PC-3 (cell line): ENCODE results near the gene SEPTIN10. TPM values are rescaled to one million over a fixed set of nuclear protein-coding genes. Genes with fewer than 3 reads are reported as not detected.
"Not testable (repeated sequence)": the region's sequence is repeated elsewhere in the genome, so short reads cannot be mapped to it uniquely, and the experiment has no call there.

Experiments used
- ATAC-seq: fragments of 200-7000 bp; cut with Tn5 transposase; 2 replicates; pipeline ENCODE4 v1.9.1; 2020; ENCODE audit warnings: mild to moderate bottlenecking, moderate library complexity
- BruUV-seq: library from RNA; stranded (reverse); fragments of 400-500 nt; replicated peaks from 2 replicates; lab custom pipeline; 2021; lab: Mats Ljungman, UMichigan
- CTCF ChIA-PET: fragments of 300-600 bp; sonication (Branson Sonifier 250); formaldehyde crosslinking; loops from one replicate; lab custom pipeline; 2022; ENCODE audit warnings: antibody characterized with exemption; lab: Charles Lee
- POLR2A ChIA-PET: fragments of 300-600 bp; sonication (Branson Sonifier 250); formaldehyde crosslinking; loops from one replicate; lab custom pipeline; 2022; ENCODE audit warnings: antibody characterized with exemption; ENCODE audit not compliant: unreplicated experiment; lab: Charles Lee
- DNase-seq: peaks from one replicate; pipeline ENCODE4 v3.0.0-alpha.2; 2015
- H2AFZ ChIP-seq: fragments of 300-600 bp; sonication (generic); 2 replicates; pipeline ENCODE4 v1.6.0; 2016; ENCODE audit warnings: antibody characterized with exemption, low read length
- H3F3A ChIP-seq: fragments of 300-600 bp; sonication (generic); one replicate; pipeline ENCODE4 v1.6.0; 2017; ENCODE audit warnings: antibody characterized with exemption, low read length, control low read depth, mild to moderate bottlenecking; ENCODE audit not compliant: unreplicated experiment
- H3K27ac ChIP-seq: fragments of 300-600 bp; sonication (generic); 2 replicates; pipeline ENCODE4 v1.5.1; 2016; ENCODE audit warnings: mild to moderate bottlenecking, low read length
- H3K27me3 ChIP-seq: fragments of 300-600 bp; sonication (generic); 2 replicates; pipeline ENCODE4 v1.6.1; 2016; ENCODE audit warnings: low read length, mixed read lengths
- H3K36me3 ChIP-seq: fragments of 300-600 bp; sonication (generic); 2 replicates; pipeline ENCODE4 v1.6.1; 2016; ENCODE audit warnings: low read depth, mixed run types, low read length, mixed read lengths
- H3K4me1 ChIP-seq: fragments of 300-600 bp; sonication (generic); 2 replicates; pipeline ENCODE4 v1.5.1; 2016; ENCODE audit warnings: low read length; ENCODE audit not compliant: insufficient read depth
- H3K4me2 ChIP-seq: fragments of 300-600 bp; sonication (generic); 2 replicates; pipeline ENCODE4 v1.6.0; 2016; ENCODE audit warnings: low read length
- H3K4me3 ChIP-seq: fragments of 300-600 bp; sonication (generic); 2 replicates; pipeline ENCODE4 v1.5.1; 2016; ENCODE audit warnings: mild to moderate bottlenecking, low read length, mixed read lengths
- H3K79me2 ChIP-seq: fragments of 300-600 bp; sonication (generic); 2 replicates; pipeline ENCODE4 v1.6.1; 2017; ENCODE audit warnings: low read length, mixed read lengths
- H3K9ac ChIP-seq: fragments of 300-600 bp; sonication (generic); 2 replicates; pipeline ENCODE4 v1.6.0; 2016; ENCODE audit warnings: mild to moderate bottlenecking, low read length
- H3K9me2 ChIP-seq: fragments of 300-600 bp; sonication (generic); replicated peaks from 2 replicates; pipeline ENCODE4 v1.6.1; 2016; ENCODE audit warnings: mixed run types, low read length, mixed read lengths
- H3K9me3 ChIP-seq: fragments of 300-600 bp; sonication (generic); 2 replicates; pipeline ENCODE4 v1.6.1; 2016; ENCODE audit warnings: low read length, mixed read lengths
- H4K20me1 ChIP-seq: fragments of 300-600 bp; sonication (generic); 2 replicates; pipeline ENCODE4 v1.6.1; 2016; ENCODE audit warnings: low read length, mixed read lengths
- CTCF ChIP-seq: fragments of 300-600 bp; sonication (generic); conservative IDR thresholded peaks from 2 replicates; pipeline ENCODE4 v1.5.1; 2017; ENCODE audit warnings: antibody characterized with exemption, low read depth, mild to moderate bottlenecking, low read length
- EZH2 ChIP-seq: fragments of 300-600 bp; sonication (generic); IDR thresholded peaks from one replicate; pipeline ENCODE4 v1.6.1; 2017; ENCODE audit warnings: antibody characterized with exemption, mild to moderate bottlenecking, low read length; ENCODE audit not compliant: unreplicated experiment
- EZH2phosphoT487 ChIP-seq: fragments of 300-600 bp; sonication (generic); IDR thresholded peaks from 2 replicates; pipeline ENCODE4 v1.6.1; 2018; ENCODE audit warnings: mild to moderate bottlenecking, antibody characterized with exemption, low read length, borderline replicate concordance
- intact Hi-C: fragments of 100-400 bp; cut with micrococcal nuclease; formaldehyde crosslinking; loops from 2 replicates; pipeline ENCODE4 v1.9.0; 2023
- total RNA-seq: library from RNA; depleted of rRNA; stranded (reverse); fragments of >200 nt; gene quantifications from 2 replicates; pipeline ENCODE4 v1.2.3, GENCODE V29; 2014

Gene SEPTIN10
- total RNA-seq, 1 experiment from 2014 or later, result 36.1 TPM

- no peaks in the 10 kb centered on the region for H3K27me3 ChIP-seq
- ChIA-PET CTCF (no interaction called here), POLR2A (no interaction called here)
- intact Hi-C loops, result no loop called here
- no peaks in the 10 kb centered on the region for H3K36me3 ChIP-seq
- BruUV-seq, result no TSS peak
- H4K20me1 ChIP-seq, result no peaks in the 10 kb centered on the region
- no peak for ATAC-seq
- no peak overlapping the region for H3K4me3 ChIP-seq
- H3F3A ChIP-seq, result no peaks in the 10 kb centered on the region
- no peak for DNase-seq
- no peaks in the 10 kb centered on the region for H3K79me2 ChIP-seq
- H3K9me2 ChIP-seq, result no peaks in the 10 kb centered on the region
- H3K27ac ChIP-seq, result no peak overlapping the region
- H3K4me1 ChIP-seq, result peaks cover 9% of the 10 kb centered on the region
- H3K9me3 ChIP-seq, result no peaks in the 10 kb centered on the region
- H3K4me2 ChIP-seq, result no peak overlapping the region
- TF ChIP-seq CTCF, result no peak
- no peak for TF ChIP-seq EZH2phosphoT487
- TF ChIP-seq EZH2, result no peak
- no peak overlapping the region for H3K9ac ChIP-seq
- H2AFZ ChIP-seq, result no peak overlapping the region
Observed at GRCh38 chr2:109645412-109646184, 31.8 kb upstream of the SEPTIN10 start.

- intact Hi-C loops, result no loop called here
- TF ChIP-seq CTCF (no peak), EZH2phosphoT487 (no peak), EZH2 (no peak)
- H3F3A ChIP-seq, result no peaks in the 10 kb centered on the region
- H3K4me3 ChIP-seq, result no peak overlapping the region
- no TSS peak for BruUV-seq
- no peak overlapping the region for H3K9ac ChIP-seq
- H3K9me2 ChIP-seq, result no peaks in the 10 kb centered on the region
- ChIA-PET CTCF (no interaction called here), POLR2A (no interaction called here)
- DNase-seq, result peak; percentile 38
- ATAC-seq, result peak; percentile 43
- no peaks in the 10 kb centered on the region for H3K27me3 ChIP-seq
- H3K36me3 ChIP-seq, result no peaks in the 10 kb centered on the region
- H2AFZ ChIP-seq, result peak overlapping the region; percentile 59
- H3K27ac ChIP-seq, result no peak overlapping the region
- no peaks in the 10 kb centered on the region for H3K79me2 ChIP-seq
- peaks cover 9% of the 10 kb centered on the region for H3K4me1 ChIP-seq
- no peaks in the 10 kb centered on the region for H3K9me3 ChIP-seq
- H3K4me2 ChIP-seq, result peak overlapping the region; percentile 32; the same call in 1 of the 2 replicates
- H4K20me1 ChIP-seq, result no peaks in the 10 kb centered on the region
Observed at GRCh38 chr2:109644571-109645275, 31.0 kb upstream of the SEPTIN10 start.

- H2AFZ ChIP-seq, intact Hi-C loops, DNase-seq, H3K27me3 ChIP-seq, CTCF ChIA-PET, H3K79me2 ChIP-seq, POLR2A ChIA-PET, H4K20me1 ChIP-seq, H3K36me3 ChIP-seq, H3K4me3 ChIP-seq, ATAC-seq, BruUV-seq, H3K4me2 ChIP-seq, H3K9me3 ChIP-seq, H3F3A ChIP-seq, H3K9ac ChIP-seq, H3K9me2 ChIP-seq, H3K27ac ChIP-seq: not testable (repeated sequence)
- H3K4me1 ChIP-seq, result peaks cover 19% of the 10 kb centered on the region
Observed at GRCh38 chr2:109640000-109640399, 26.2 kb upstream of the SEPTIN10 start.
